GM15510 (cell line): ENCODE measurements around the gene PI4K2A.

Experiments used
- POLR2A ChIP-seq: IDR thresholded peaks from 3 replicates; pipeline ENCODE4 v1.6.1; 2011; ENCODE audit warnings: borderline replicate concordance; ENCODE audit not compliant: insufficient read length; ENCODE audit errors: extremely low read depth

Gene PI4K2A

GRCh38 chr10:97640174-97640867, at the start of gene PI4K2A:
Gene PI4K2A (plus strand): TSS chr10:97640671. CDS start chr10:97640743, 72 bp downstream.
- TF ChIP-seq POLR2A, result peak; percentile 59

- no peak for TF ChIP-seq POLR2A
Observed at GRCh38 chr10:97590748-97591495, 49.5 kb upstream of the PI4K2A start.

- no peak for TF ChIP-seq POLR2A
Observed at GRCh38 chr10:97593421-97593820, 47.0 kb upstream of the PI4K2A start.

DNA sequence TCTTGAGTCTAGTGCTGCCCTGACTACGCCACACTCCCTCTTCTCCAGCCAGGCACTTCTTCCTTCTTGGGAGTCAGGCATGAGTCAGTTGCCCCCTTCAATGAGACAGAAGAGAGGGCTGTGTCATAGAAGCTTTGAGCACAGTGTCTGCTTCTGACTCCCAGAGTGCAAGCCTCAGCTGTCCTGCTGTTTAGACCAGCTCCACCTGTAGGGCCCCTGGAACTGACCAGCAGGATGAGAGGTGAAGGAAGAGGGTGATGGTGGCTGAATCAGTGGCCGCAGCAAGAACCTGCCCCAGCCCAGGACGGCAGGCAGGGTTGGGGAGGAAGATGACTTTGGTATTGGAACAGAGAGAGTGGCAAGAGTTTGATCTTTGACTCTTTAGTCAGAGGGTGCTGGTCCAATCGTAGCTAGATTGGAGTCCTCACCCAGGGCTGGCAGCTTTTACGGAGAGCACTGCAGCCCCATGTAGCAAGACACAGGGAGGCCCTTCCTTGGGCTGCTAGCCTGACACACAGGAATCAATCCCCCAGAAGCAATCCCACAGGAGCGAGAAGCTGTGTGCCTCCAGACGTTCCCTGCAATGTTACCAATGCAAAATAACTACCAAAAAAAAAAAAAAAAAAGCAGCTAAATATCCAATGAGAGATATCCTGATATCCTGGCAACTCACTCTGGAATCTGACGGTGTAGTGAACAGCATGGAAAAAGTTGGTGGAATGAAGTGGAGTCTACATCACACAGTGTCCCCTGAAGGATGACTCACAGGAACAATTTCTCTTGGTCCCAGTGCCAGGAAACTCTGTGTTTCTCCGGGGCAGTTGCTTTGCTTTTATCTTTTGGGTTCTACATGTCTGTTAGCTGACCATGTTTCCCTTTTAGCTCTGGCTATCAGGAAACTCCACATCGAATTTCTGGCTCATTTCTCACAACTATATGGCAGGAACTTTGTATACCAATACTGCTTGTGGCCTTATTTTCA, 44.1 kb upstream of the PI4K2A start:
- TF ChIP-seq POLR2A, result no peak

DNA sequence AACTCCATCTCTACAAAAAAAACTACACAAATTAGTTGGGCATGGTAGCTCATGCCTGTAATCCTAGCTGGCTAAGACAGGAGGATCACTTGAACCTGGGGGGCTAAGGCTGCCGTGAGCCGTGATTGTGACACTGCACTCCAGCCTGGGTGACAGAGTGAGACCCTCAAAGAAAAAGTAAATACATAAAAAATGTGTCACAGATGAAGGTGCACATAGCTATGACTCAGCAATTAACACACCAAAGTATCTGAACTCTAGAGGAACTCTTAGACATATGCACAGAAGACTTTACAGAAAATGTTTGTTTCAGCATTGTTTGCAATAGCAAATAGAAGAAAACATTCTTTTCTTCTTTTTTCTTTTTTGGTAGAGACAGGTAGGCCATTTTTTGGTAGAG, 42.7 kb upstream of the PI4K2A start:
- TF ChIP-seq POLR2A, result no peak

DNA sequence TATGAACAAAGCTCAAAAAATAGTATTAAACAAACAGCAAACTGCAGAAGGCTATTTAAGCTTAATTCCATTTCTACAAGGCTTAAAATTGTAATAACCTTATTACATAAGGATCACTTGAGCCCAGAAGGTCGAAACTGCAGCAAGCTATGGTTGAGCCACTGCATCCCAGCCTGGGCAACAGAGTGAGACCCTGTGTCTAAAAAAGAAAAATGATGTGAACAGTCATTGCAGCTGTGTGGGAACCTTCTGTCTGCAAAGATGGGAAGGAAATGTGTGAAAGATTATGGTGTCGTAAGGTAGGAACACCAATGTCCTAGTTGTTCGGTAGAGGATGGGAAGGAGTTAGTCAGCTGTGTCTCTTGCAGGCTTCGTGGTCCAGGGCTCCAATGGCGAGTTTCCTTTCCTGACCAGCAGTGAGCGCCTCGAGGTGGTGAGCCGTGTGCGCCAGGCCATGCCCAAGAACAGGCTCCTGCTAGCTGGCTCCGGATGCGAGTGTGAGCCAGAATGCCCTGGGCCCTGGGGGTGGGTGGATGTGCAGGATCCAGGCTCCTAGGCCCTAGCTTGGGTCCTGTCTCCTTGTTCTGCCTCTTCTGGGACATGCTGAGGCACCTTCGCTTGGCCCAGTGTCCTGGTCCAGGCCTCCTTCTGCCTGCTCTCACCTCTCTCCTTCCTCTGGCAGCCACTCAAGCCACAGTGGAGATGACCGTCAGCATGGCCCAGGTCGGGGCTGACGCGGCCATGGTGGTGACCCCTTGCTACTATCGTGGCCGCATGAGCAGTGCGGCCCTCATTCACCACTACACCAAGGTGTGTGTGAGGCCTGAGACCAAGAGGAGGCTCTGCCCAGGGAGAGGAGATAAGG, 41.8 kb upstream of the PI4K2A start:
- TF ChIP-seq POLR2A, result no peak

- TF ChIP-seq POLR2A, result no peak
Observed at GRCh38 chr10:97599272-97599619, 41.2 kb upstream of the PI4K2A start.

GRCh38 chr10:97600616-97601015, 39.9 kb upstream of the PI4K2A start:
- no peak for TF ChIP-seq POLR2A

- TF ChIP-seq POLR2A, result no peak
Observed at GRCh38 chr10:97601268-97602215, 38.9 kb upstream of the PI4K2A start.

DNA sequence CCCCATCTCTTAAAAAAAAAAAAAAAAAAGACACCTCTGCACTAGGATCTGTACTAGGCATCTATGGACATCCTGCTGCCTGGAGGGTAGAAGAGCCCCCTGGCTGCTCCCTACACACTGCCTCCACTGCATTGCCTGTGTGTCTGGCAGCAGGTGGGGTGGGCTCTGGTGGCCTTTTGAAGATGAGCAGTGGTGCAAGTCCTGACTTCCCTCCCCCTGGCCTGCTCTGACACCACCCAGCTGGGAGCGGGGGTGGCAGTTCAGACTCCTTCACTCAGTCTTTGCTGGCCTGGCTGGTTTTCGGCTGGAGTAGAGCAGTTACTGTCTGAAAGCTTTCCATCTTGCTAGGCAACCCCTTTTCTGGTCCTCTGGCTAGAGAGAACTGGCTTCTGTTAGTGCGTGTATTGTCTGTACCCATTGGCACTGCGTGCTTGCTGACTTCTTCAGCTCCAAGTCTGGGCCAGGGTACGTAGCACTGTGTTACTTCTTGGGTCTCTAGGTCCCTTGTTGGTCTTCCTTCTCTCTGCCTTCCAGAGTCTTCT, 33.3 kb upstream of the PI4K2A start:
- TF ChIP-seq POLR2A, result no peak

DNA sequence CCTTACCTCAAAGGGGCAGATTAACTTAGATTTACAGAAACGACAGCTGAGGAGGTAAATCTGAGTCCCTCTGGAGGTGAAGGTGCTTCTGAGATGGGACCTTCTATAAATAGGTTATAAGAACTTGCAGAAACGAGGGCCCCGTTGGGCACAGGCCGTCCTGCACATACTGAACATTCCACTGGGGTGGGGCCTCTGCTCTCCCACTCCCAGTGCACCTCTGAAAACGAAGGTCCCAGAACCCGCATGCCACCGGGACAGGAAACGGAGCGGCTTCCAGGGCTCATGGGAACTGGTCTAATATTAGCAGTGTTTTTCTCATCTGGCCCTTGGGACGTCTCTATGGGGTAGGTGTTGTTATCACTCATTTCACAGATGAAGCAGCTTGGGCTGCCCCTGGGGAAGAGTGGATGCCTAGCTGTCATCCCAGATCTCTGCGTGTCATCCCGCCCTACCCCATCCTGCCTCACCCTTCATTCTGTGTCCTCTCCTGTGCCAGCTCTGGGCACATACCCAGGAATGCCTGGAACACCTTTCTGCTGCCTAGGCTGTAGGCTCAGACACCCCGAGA, 31.4 kb upstream of the PI4K2A start:
- TF ChIP-seq POLR2A, result no peak

DNA sequence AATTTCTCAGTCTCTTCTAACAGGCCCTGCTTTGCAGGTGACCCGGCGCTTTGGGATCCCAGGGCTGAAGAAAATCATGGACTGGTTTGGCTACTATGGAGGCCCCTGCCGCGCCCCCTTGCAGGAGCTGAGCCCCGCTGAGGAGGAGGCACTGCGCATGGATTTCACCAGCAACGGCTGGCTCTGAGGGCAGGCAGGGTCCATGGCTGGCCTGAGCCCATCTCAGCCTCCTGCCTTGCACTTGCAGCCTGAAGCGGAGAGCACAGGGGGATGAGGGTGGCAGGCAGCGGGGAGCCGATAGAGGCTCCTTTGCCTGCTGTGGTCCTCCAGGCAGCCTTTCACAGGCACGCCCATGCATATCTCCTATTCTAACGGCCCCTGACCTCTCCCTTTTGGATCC, 29.0 kb upstream of the PI4K2A start:
- no peak for TF ChIP-seq POLR2A
